Coronary artery (tissue), 2 donors: ENCODE measurements around the gene FAM50B.

ENCODE experiments used
- DNase-seq: peaks from one replicate; pipeline ENCODE4 v3.0.0-alpha.2; 2017; ENCODE audit warnings: low spot score
- H3K27ac ChIP-seq, 2 donors: fragments of 200-600 bp; sonication (generic); one replicate each; pipeline ENCODE4 v1.5.1; 2016 to 2019
- H3K4me3 ChIP-seq: fragments of 200-600 bp; sonication (generic); 2 replicates; pipeline ENCODE4 v1.5.1; 2016; ENCODE audit warnings: mild to moderate bottlenecking, moderate library complexity
- CTCF ChIP-seq: fragments of 200-600 bp; sonication (generic); IDR thresholded peaks from one replicate; pipeline ENCODE4 v1.5.1; 2019; ENCODE audit warnings: antibody characterized with exemption

FAM50B gene

GRCh38 chr6:3811191-3811590 is 38.0 kb upstream of the FAM50B start:
- no peak for TF ChIP-seq CTCF
- no peak overlapping the region for H3K27ac ChIP-seq
- DNase-seq: no peak
- H3K4me3 ChIP-seq: no peak overlapping the region

- no peak for DNase-seq
- H3K4me3 ChIP-seq: no peak overlapping the region
- TF ChIP-seq CTCF: no peak
- no peak overlapping the region for H3K27ac ChIP-seq
Measured at GRCh38 chr6:3812596-3812995, 36.6 kb upstream of the FAM50B start.

GRCh38 chr6:3813150-3813780 is 35.9 kb upstream of the FAM50B start:
- no peak for DNase-seq
- no peak for TF ChIP-seq CTCF
- Histone ChIP-seq H3K27ac (no peak overlapping the region), H3K4me3 (no peak overlapping the region)

- no peak for DNase-seq
- Histone ChIP-seq H3K27ac (no peak overlapping the region), H3K4me3 (no peak overlapping the region)
- no peak for TF ChIP-seq CTCF
Measured at GRCh38 chr6:3813918-3814317, 35.3 kb upstream of the FAM50B start.

GRCh38 chr6:3814539-3814938 is 34.6 kb upstream of the FAM50B start:
- no peak for TF ChIP-seq CTCF
- Histone ChIP-seq H3K4me3 (no peak overlapping the region), H3K27ac (no peak overlapping the region)
- no peak for DNase-seq

- no peak overlapping the region for H3K27ac ChIP-seq
- H3K4me3 ChIP-seq: no peak overlapping the region
- TF ChIP-seq CTCF: no peak
- no peak for DNase-seq
Measured at GRCh38 chr6:3816251-3816650, 32.9 kb upstream of the FAM50B start.
